GM12878 (cell line): ENCODE results near the gene HABP2. TPM values are rescaled to one million over a fixed set of nuclear protein-coding genes. Genes with fewer than 3 reads are reported as not detected.

Experiments
- SIN3A ChIP-seq: IDR thresholded peaks from 2 replicates; pipeline ENCODE4 v1.6.1; 2012; ENCODE audit warnings: low read depth, low read length, improper control_type of control experiment
- STAT1 ChIP-seq: fragments of 450-650 bp; conservative IDR thresholded peaks from 2 replicates; pipeline ENCODE4 v1.6.1; 2014; ENCODE audit warnings: antibody characterized with exemption, mild to moderate bottlenecking
- TAF1 ChIP-seq: IDR thresholded peaks from 2 replicates; pipeline ENCODE4 v1.6.1; 2011; ENCODE audit warnings: mild to moderate bottlenecking, low read depth, low read length, borderline replicate concordance
- TCF3 ChIP-seq: IDR thresholded peaks from 2 replicates; pipeline ENCODE4 v1.6.1; 2012; ENCODE audit warnings: low read depth, mild to moderate bottlenecking, low read length, borderline replicate concordance; ENCODE audit not compliant: insufficient read depth
- YBX1 ChIP-seq: fragments of 450-650 bp; IDR thresholded peaks from 2 replicates; pipeline ENCODE4 v1.6.1; 2016; ENCODE audit warnings: antibody characterized with exemption
- ZNF24 ChIP-seq: fragments of 450-650 bp; IDR thresholded peaks from 2 replicates; pipeline ENCODE4 v1.6.1; 2017; ENCODE audit warnings: antibody characterized with exemption, mild to moderate bottlenecking
- ZNF274 ChIP-seq: IDR thresholded peaks from one replicate; pipeline ENCODE4 v1.8.0; 2011; ENCODE audit not compliant: insufficient read length, insufficient read depth
- polyA plus RNA-seq, 11 experiments: library from polyadenylated mRNA; depleted of rRNA in 4 of 11; unstranded in 6 of 11; stranded (reverse) in 5 of 11; fragments of >200 nt; fragmentation: Nextera tagmentation in 4 of 11; fragmentation: Illumina TruSeq in 1 of 11; extraction: Ambion mirVana in 4 of 11; extraction: Trizol in 1 of 11; gene quantifications; 1 replicate in 1 of 11; 2 replicates in 10 of 11; pipeline versions ENCODE4 v1.2.1 to v1.2.3, GENCODE V29; 2011 to 2016; ENCODE audit warnings: inconsistent platforms in 2 of 11, missing spikeins in 2 of 11, low read depth in 1 of 11
- total RNA-seq, 4 experiments: library from RNA; depleted of rRNA in 3 of 4; stranded (reverse); fragments of >200 nt in 3 of 4; fragmentation: Illumina TruSeq in 1 of 4; extraction: Trizol in 1 of 4; gene quantifications; 2 replicates each; pipeline versions ENCODE4 v1.2.1 to v1.2.3, GENCODE V29; 2013 to 2021
- TF ChIP-seq, protein P1 (sequence below): fragments of 450-650 bp; IDR thresholded peaks from 2 replicates; pipeline ENCODE4 v1.6.1; 2017; ENCODE audit warnings: antibody characterized with exemption, mild to moderate bottlenecking, moderate library complexity
- TF ChIP-seq, protein P2 (sequence below), 3 experiments: IDR thresholded peaks in 2 of 3; conservative IDR thresholded peaks in 1 of 3; 2 replicates each; pipeline ENCODE4 v1.5.1; 2011; ENCODE audit warnings: low read depth in 3 of 3, low read length in 3 of 3, mild to moderate bottlenecking in 3 of 3, control low read depth in 2 of 3, moderate library complexity in 2 of 3, inconsistent platforms in 1 of 3, mixed read lengths in 1 of 3; ENCODE audit not compliant: control insufficient read depth in 2 of 3, insufficient read depth in 1 of 3; ENCODE audit errors: extremely low read depth in 1 of 3
- TF ChIP-seq, protein P3 (sequence below): fragments of 450-650 bp; IDR thresholded peaks from 2 replicates; pipeline ENCODE4 v1.6.1; 2017; ENCODE audit warnings: borderline replicate concordance

Gene HABP2
- total and polyA plus RNA-seq, 10 of the 15 experiments (the other 5 are each of a cell fraction or from before 2014, with no cell fraction given): 0.13 TPM; not detected in 9

DNA sequence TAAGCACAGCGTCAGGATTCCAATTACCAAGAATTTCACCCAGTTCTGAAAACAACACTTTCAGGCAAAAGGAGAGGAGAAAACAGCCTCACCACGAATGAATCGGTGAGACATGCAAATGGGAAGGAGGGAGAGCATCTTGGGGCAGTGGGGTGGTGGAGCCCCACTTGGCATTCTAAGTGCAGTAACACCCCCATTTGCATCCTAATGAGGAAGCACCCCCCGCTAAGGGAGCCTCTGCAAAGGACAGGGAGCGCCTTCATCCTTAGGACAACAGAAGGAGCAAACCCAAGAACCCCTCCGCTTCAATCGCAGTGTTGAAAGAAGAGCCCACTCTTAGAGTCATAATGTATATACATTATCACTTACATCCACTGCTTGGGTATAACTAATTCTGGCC is 64.2 kb downstream of the HABP2 start (continued):
- TF ChIP-seq TCF3 (no peak), ZNF24 (no peak), TAF1 (no peak), STAT1 (no peak), ZNF274 (no peak), SIN3A (no peak), YBX1 (no peak)
- TF ChIP-seq, protein P1, sequence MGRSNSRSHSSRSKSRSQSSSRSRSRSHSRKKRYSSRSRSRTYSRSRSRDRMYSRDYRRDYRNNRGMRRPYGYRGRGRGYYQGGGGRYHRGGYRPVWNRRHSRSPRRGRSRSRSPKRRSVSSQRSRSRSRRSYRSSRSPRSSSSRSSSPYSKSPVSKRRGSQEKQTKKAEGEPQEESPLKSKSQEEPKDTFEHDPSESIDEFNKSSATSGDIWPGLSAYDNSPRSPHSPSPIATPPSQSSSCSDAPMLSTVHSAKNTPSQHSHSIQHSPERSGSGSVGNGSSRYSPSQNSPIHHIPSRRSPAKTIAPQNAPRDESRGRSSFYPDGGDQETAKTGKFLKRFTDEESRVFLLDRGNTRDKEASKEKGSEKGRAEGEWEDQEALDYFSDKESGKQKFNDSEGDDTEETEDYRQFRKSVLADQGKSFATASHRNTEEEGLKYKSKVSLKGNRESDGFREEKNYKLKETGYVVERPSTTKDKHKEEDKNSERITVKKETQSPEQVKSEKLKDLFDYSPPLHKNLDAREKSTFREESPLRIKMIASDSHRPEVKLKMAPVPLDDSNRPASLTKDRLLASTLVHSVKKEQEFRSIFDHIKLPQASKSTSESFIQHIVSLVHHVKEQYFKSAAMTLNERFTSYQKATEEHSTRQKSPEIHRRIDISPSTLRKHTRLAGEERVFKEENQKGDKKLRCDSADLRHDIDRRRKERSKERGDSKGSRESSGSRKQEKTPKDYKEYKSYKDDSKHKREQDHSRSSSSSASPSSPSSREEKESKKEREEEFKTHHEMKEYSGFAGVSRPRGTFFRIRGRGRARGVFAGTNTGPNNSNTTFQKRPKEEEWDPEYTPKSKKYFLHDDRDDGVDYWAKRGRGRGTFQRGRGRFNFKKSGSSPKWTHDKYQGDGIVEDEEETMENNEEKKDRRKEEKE: no peak
- TF ChIP-seq, protein P2, sequence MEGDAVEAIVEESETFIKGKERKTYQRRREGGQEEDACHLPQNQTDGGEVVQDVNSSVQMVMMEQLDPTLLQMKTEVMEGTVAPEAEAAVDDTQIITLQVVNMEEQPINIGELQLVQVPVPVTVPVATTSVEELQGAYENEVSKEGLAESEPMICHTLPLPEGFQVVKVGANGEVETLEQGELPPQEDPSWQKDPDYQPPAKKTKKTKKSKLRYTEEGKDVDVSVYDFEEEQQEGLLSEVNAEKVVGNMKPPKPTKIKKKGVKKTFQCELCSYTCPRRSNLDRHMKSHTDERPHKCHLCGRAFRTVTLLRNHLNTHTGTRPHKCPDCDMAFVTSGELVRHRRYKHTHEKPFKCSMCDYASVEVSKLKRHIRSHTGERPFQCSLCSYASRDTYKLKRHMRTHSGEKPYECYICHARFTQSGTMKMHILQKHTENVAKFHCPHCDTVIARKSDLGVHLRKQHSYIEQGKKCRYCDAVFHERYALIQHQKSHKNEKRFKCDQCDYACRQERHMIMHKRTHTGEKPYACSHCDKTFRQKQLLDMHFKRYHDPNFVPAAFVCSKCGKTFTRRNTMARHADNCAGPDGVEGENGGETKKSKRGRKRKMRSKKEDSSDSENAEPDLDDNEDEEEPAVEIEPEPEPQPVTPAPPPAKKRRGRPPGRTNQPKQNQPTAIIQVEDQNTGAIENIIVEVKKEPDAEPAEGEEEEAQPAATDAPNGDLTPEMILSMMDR (IDR thresholded peaks at IDR 0.05 in 2 of 3, conservative IDR thresholded peaks at IDR 0.05 in 1 of 3; ENCODE audit: control insufficient read depth in 2 of 3, extremely low read depth in 1 of 3, insufficient read depth in 1 of 3, low read depth in 3 of 3, low read length in 3 of 3): no peak
- TF ChIP-seq, protein P3, sequence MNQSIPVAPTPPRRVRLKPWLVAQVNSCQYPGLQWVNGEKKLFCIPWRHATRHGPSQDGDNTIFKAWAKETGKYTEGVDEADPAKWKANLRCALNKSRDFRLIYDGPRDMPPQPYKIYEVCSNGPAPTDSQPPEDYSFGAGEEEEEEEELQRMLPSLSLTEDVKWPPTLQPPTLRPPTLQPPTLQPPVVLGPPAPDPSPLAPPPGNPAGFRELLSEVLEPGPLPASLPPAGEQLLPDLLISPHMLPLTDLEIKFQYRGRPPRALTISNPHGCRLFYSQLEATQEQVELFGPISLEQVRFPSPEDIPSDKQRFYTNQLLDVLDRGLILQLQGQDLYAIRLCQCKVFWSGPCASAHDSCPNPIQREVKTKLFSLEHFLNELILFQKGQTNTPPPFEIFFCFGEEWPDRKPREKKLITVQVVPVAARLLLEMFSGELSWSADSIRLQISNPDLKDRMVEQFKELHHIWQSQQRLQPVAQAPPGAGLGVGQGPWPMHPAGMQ: no peak
